ENCODE data around the gene SPINDOC. TPM values are rescaled to one million over a fixed set of nuclear protein-coding genes. Genes with fewer than 3 reads are reported as not detected.
A peak's percentile ranks its signal among the peaks of the same experiment; 100 is the strongest.
"Not testable (repeated sequence)": the region's sequence is repeated elsewhere in the genome, so short reads cannot be mapped to it uniquely, and the experiment has no call there.

The SPINDOC gene
- polyA plus RNA-seq (ENCODE audit: insufficient read length in 10 of 10) = 10 to 100 TPM; 19.7 to 31.7 (median 21.2) TPM
- long read RNA-seq, donor 1, partial matches to known transcripts = 0 of 3 reads
- long read RNA-seq, donor 1, other reads (novel, unspliced or antisense) = 0 of 3 reads
- long read RNA-seq, donor 2, partial matches to known transcripts = 0 of 3 reads
- long read RNA-seq, donor 2, other reads (novel, unspliced or antisense) = 0 of 3 reads
- long read RNA-seq, donor 3 = 0 reads
- long read RNA-seq, donor 4, partial matches to known transcripts = 0 of 3 reads
- long read RNA-seq, donor 4, other reads (novel, unspliced or antisense) = 0 of 3 reads
- long read RNA-seq, donor 5, transcript SPINDOC-201 (6 exons, 2,024 nt) = major isoform, 6 of 20 reads
- long read RNA-seq, donor 5, partial matches to known transcripts = 14 of 20 reads
- long read RNA-seq, donor 5, other reads (novel, unspliced or antisense) = 0 of 20 reads
- long read RNA-seq, donor 6, partial matches to known transcripts = 12 of 16 reads
- long read RNA-seq, donor 6, other reads (novel, unspliced or antisense) = 0 of 16 reads
- long read RNA-seq, donor 7, partial matches to known transcripts = 0 of 4 reads
- long read RNA-seq, donor 7, other reads (novel, unspliced or antisense) = 0 of 4 reads
- long read RNA-seq, donor 8, partial matches to known transcripts = 6 of 8 reads
- long read RNA-seq, donor 8, other reads (novel, unspliced or antisense) = 0 of 8 reads
- long read RNA-seq, donor 9, partial matches to known transcripts = 0 of 2 reads
- long read RNA-seq, donor 9, other reads (novel, unspliced or antisense) = 0 of 2 reads

GRCh38 chr11:63813035-63813562, at the start of gene SPINDOC:
TSS of gene SPINDOC (plus strand) at chr11:63813456. CDS start at chr11:63813687, 231 bp downstream.
- peak; percentile 71 to 89 (median 85) for DNase-seq

GRCh38 chr11:63763496-63764339, 49.5 kb upstream of the SPINDOC start:
- DNase-seq = peak in 1 of 3 donors; percentile 73

- DNase-seq = no peak
These were observed 48.9 kb upstream of the SPINDOC start for GRCh38 chr11:63764340-63764678.

DNA sequence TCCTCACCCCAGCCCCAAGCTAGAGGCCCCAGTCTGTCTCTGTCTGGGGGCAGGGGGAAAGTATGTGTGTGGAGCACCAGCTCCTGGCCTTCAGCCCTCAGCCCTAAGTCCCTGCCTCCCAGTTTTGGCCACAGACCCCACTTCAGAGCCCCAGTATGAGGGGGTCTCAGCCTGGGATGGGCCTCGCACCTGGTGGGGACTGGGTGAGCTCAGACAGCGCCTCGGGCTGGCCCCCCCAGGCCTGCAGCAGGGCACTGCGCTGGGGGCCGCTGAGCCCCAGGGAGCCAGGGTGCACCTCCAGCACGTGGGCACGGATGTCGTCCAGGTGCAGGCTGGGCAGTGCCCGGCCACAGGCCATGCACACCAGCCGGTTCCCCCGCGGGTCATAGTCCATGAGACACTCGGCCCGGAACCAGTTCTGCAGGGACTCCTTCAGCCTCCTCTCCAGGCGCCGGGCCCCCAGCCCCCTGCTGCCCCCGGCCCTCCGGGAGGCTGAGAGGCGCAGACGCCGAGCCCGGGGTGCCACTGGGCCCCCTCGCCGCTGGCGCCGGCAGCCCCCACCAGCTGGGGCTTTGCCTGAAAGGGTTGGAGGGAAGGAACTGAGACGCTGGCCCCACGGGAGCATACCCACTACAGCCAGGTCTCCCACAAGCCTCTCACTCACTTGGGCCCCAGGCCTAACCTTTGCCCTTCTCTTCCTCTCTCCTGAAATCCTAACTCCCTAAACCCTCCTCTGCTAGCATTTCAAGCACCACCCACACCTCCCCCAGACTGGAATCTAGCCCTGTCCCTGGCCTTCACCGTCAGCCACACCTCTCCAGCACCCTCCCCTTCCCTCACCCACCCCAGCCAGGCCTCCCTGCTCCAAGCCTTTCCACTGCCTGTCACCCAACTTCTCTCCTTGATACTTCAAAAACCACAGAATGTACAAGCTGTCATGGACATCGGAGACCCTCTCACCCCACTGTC, 48.3 kb upstream of the SPINDOC start:
- DNase-seq = peak in 1 of 3 donors; percentile 50

DNA sequence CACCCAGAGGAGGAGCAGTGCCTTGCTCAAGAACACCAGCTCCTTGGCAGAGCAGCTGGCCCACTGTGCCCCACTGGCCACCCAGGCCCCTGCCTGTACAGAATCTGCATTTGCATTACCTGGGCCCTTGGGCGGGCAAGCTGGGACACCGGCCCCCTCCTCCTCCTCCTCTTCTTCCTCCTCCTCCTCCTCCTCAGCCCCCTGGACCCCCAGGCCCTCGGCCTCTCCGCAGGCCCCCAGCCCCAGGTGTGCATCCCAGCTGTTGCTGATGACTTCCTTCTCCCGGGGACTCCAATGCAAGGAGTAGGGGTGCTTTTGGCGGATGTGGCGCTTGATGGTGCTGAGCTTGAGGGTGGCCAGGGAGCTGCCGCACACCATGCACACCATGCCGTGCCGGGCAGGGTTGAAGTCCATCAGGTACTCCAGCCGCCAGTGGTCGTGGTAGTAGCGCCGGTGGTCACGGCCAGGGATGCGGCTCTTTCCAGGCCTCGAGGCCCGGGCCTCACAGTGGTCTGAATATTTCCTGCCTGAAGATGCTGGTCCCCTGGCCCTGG, 47.5 kb upstream of the SPINDOC start:
- DNase-seq = peak in 1 of 3 donors; percentile 30

DNA sequence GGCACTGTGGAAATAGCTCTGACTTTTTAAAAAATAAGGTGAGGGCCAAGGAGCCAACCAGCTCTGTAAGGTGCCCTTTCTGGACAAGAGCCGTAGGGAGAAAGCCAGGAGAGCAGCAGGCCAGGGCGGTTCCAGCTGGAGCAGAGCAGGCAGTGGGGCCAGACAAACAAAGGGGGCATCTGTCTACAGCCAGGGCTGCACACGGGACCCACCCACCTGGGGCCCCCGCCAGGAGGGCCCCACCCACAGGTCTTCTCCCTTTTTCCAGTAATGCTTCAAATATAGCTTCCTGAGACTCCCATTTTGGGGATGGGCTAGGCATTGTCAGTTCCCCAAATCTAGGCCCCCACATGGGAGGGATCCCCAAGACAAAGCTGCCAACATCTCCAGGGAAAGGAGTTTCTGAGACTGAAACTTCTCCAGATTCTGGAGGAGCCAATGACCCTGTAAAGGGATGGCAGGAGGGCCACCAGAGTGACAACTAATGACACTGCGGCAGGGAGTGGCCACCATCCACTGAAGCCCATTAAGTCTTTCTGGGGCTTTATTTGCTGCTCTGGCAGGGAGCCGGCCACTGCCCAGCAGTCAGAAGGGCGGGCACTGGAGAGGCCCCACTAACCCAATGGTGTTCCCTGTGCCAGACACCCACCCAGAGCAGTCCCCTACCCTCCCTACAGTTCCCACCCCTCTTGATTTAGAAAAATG, 46.6 kb upstream of the SPINDOC start:
- no peak for DNase-seq

DNA sequence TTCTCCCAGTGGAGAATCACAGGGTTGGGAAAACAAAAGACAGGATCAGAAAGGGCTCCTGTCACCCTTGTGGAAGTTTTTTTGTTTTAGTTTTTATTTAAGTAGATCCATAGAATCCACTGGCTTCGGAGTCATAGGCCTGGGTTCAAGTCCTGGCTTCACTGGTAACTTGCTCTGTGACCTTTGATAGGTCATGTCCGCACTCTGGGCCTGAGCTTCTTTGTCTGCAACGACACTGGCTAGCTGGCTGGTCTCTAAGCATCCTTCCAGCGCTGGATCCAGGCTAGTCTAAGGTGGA, 46.0 kb upstream of the SPINDOC start:
- no peak for DNase-seq

GRCh38 chr11:63767565-63768236, 45.6 kb upstream of the SPINDOC start:
- DNase-seq = peak; percentile 66 to 91 (median 83)

- DNase-seq = peak; percentile 60 to 86 (median 86)
These were observed 44.8 kb upstream of the SPINDOC start, which contains the start of gene ZFTA for GRCh38 chr11:63768237-63769041. TSS of gene ZFTA (minus strand) at chr11:63768775. CDS start at chr11:63768622, 153 bp downstream.

GRCh38 chr11:63769042-63769713, 44.1 kb upstream of the SPINDOC start:
- peak in 1 of 3 donors; percentile 60 for DNase-seq

GRCh38 chr11:63769714-63770455, 43.4 kb upstream of the SPINDOC start:
- DNase-seq = peak in 1 of 3 donors; percentile 56

- DNase-seq = peak in 1 of 3 donors; percentile 7
These were observed 42.5 kb upstream of the SPINDOC start for GRCh38 chr11:63770763-63771162.

DNA sequence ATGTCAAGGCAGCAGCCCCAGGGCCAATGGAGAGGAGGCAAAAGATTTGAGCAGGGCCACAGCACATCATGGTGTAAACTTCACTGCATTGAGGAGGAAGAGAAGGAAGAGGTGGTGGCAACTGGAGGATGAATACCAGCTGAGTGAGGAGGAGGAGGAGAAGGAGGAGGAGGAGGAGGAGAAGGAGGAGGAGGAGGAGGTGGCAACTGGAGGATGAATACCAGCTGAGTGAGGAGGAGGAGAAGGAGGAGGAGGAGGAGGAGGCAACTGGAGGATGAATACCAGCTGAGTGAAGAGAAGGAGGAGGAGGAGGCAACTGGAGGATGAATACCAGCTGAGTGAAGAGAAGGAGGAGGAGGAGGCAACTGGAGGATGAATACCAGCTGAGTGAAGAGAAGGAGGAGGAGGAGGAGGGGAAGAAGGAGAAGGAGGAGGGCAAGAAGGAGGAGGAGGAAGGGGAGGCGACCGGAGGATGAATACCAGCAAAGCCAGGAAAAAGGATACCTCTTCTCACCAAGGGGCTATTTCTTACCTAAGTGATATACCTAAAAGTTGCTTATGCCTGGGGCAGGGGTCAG, 41.4 kb upstream of the SPINDOC start:
- not testable (repeated sequence) for DNase-seq

GRCh38 chr11:63775191-63775590, 38.1 kb upstream of the SPINDOC start:
- DNase-seq = no peak

DNA sequence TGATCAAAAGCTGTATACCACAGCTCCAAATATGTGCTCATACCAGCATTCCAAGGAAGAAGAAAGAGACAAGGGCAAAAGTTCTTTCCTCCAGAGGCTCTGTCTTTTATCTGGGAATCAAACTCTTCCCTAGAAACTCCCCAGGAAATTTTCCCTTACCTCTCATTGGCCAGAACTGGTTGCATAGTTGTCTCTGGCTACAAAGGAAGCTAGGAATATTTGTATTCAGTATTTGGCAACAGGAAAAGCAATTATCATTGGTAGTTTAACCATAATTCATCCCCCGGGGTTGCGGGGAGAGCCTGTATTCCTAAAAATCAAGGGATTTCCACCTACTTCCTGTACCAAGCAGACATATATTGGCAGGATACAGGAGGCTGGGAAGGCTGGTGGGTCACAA, 34.2 kb upstream of the SPINDOC start:
- DNase-seq = no peak

DNA sequence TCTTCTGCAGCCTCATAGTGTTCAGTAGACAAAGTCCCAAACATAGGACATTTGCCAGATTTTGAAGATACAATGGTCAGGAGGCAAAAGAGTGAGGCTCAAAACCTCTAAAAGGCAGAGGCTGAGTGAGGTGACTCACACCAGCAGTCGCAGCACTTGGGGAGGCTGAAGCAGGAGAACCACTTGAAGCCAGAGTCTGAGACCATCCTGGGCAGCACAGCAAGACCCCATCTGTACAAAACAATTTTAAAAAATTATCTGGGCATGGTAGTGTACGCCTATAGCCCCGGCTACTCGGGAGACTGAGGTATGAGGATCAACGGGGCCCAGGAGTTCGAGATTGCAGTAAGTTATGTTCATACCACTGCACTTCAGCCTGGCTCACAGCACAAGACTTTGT, 30.5 kb upstream of the SPINDOC start:
- DNase-seq = no peak
